HG03442 (cell line): ENCODE data around the gene MMP20.

Experiments used
- ATAC-seq: cut with Tn5 transposase; IDR thresholded peaks from one replicate; pipeline ENCODE4 v1.9.1; 2021; ENCODE audit warnings: mild to moderate bottlenecking, moderate library complexity; ENCODE audit not compliant: unreplicated experiment

Gene MMP20

GRCh38 chr11:102623128-102623527 lies 2.0 kb downstream of the MMP20 start:
- ATAC-seq = no peak

- no peak for ATAC-seq
Measured at GRCh38 chr11:102622258-102622657, 2.9 kb downstream of the MMP20 start.

- ATAC-seq = peak; percentile 84
Measured at GRCh38 chr11:102620818-102621561, 4.1 kb downstream of the MMP20 start.

GRCh38 chr11:102620179-102620578 lies 5.0 kb downstream of the MMP20 start:
- no peak for ATAC-seq

GRCh38 chr11:102617466-102618008 lies 7.6 kb downstream of the MMP20 start:
- no peak for ATAC-seq

- no peak for ATAC-seq
Measured at GRCh38 chr11:102615894-102616432, 9.2 kb downstream of the MMP20 start.

GRCh38 chr11:102615077-102615893 lies 9.8 kb downstream of the MMP20 start:
- ATAC-seq = no peak

- no peak for ATAC-seq
Measured at GRCh38 chr11:102614485-102614884, 10.6 kb downstream of the MMP20 start.

- ATAC-seq = no peak
Measured at GRCh38 chr11:102614031-102614430, 11.1 kb downstream of the MMP20 start.

- no peak for ATAC-seq
Measured at GRCh38 chr11:102613450-102613849, 11.7 kb downstream of the MMP20 start.

- ATAC-seq = peak; percentile 40
Measured at GRCh38 chr11:102611291-102611690, 13.8 kb downstream of the MMP20 start.

GRCh38 chr11:102610200-102610599 lies 14.9 kb downstream of the MMP20 start:
- no peak for ATAC-seq

- no peak for ATAC-seq
Measured at GRCh38 chr11:102608699-102609098, 16.4 kb downstream of the MMP20 start.

GRCh38 chr11:102604875-102605274 lies 20.3 kb downstream of the MMP20 start:
- no peak for ATAC-seq

GRCh38 chr11:102604011-102604410 lies 21.1 kb downstream of the MMP20 start:
- ATAC-seq = no peak

- no peak for ATAC-seq
Measured at GRCh38 chr11:102603576-102603975, 21.6 kb downstream of the MMP20 start.

GRCh38 chr11:102603091-102603490 lies 22.0 kb downstream of the MMP20 start:
- ATAC-seq = no peak

GRCh38 chr11:102600666-102601065 lies 24.5 kb downstream of the MMP20 start:
- ATAC-seq = no peak

- peak; percentile 89 for ATAC-seq
Measured at GRCh38 chr11:102599642-102600261, 25.4 kb downstream of the MMP20 start.

GRCh38 chr11:102598272-102598671 lies 26.9 kb downstream of the MMP20 start:
- no peak for ATAC-seq

- ATAC-seq = no peak
Measured at GRCh38 chr11:102596578-102596977, 28.6 kb downstream of the MMP20 start.
